ENCODE data around the gene IKZF1.

DNA sequence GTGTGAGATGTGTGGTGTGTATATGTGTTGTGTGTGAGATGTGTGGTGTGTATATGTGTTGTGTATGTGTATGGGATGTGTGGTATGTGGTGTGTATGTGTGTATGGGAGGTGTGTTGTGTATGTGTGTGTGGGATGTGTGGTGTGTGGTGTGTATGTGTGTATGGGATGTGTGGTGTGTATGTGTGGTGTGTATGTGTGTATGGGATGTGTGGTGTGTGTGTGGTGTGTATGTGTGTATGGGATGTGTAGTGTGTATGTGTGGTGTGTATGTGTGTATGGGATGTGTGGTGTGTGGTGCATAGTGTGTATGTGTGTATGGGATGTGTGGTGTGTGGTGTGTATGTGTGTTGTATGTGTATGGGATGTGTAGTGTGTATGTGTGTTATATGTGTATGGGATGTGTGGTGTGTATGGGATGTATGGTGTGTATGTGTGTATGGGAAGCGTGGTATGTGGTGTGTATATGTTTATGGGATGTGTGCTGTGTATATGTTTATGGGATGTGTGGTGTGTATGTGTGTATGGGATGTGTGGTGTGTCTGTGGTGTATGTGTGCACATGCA lies 30.8 kb downstream of the IKZF1 start:
- no peak for TF ChIP-seq ZNF274 (IDR thresholded peaks at IDR 0.05; ENCODE audit: low read depth, low read length)
- no peak for TF ChIP-seq SUZ12 (IDR thresholded peaks at IDR 0.05; ENCODE audit: extremely low read depth, insufficient read depth, insufficient read length)
- no peak for TF ChIP-seq YY1 (IDR thresholded peaks at IDR 0.05; ENCODE audit: insufficient read depth, insufficient read length)
